Mucosa of gallbladder (tissue), 1 donor: ENCODE data around the gene GPC5. TPM values are rescaled to one million over a fixed set of nuclear protein-coding genes. Genes with fewer than 3 reads are reported as not detected.
"Not testable (repeated sequence)": the region's sequence is repeated elsewhere in the genome, so short reads cannot be mapped to it uniquely, and the experiment has no call there.

Source experiments
- DNase-seq: peaks from one replicate; pipeline ENCODE4 v3.0.0-alpha.2; 2020; ENCODE audit warnings: low spot score
- total RNA-seq: library from RNA; stranded (reverse); gene quantifications from one replicate; pipeline ENCODE4 v1.2.1, GENCODE V29; 2021
- donor health status: DM: no; HTN: no; CAD: no.

The GPC5 gene
- total RNA-seq, 1 donor from 2014 or later: 2.2 TPM

- not testable (repeated sequence) for DNase-seq
Measured at GRCh38 chr13:92539148-92539547, 1140.7 kb downstream of the GPC5 start.

- DNase-seq: no peak
Measured at GRCh38 chr13:92547266-92547665, 1148.8 kb downstream of the GPC5 start.

- DNase-seq: no peak
Measured at GRCh38 chr13:92549276-92549675, 1150.9 kb downstream of the GPC5 start.

- DNase-seq: no peak
Measured at GRCh38 chr13:92553470-92554114, 1155.2 kb downstream of the GPC5 start.

GRCh38 chr13:92560883-92561282 lies 1162.5 kb downstream of the GPC5 start:
- no peak for DNase-seq

GRCh38 chr13:92564942-92565341 lies 1166.5 kb downstream of the GPC5 start:
- no peak for DNase-seq

GRCh38 chr13:92566767-92567166 lies 1168.3 kb downstream of the GPC5 start:
- DNase-seq: no peak

GRCh38 chr13:92572190-92572589 lies 1173.8 kb downstream of the GPC5 start:
- DNase-seq: no peak

GRCh38 chr13:92573467-92574057 lies 1175.1 kb downstream of the GPC5 start:
- DNase-seq: no peak

- DNase-seq: no peak
Measured at GRCh38 chr13:92574499-92574898, 1176.1 kb downstream of the GPC5 start.

GRCh38 chr13:92575777-92576176 lies 1177.4 kb downstream of the GPC5 start:
- no peak for DNase-seq

GRCh38 chr13:92578358-92578757 lies 1179.9 kb downstream of the GPC5 start:
- DNase-seq: no peak

- DNase-seq: no peak
Measured at GRCh38 chr13:92589955-92590354, 1191.5 kb downstream of the GPC5 start.

GRCh38 chr13:92590503-92590908 lies 1192.1 kb downstream of the GPC5 start:
- no peak for DNase-seq

- no peak for DNase-seq
Measured at GRCh38 chr13:92591117-92591516, 1192.7 kb downstream of the GPC5 start.

GRCh38 chr13:92592757-92593156 lies 1194.3 kb downstream of the GPC5 start:
- no peak for DNase-seq

GRCh38 chr13:92602560-92602959 lies 1204.1 kb downstream of the GPC5 start:
- no peak for DNase-seq

- no peak for DNase-seq
Measured at GRCh38 chr13:92609376-92609775, 1211.0 kb downstream of the GPC5 start.

GRCh38 chr13:92612892-92613291 lies 1214.5 kb downstream of the GPC5 start:
- no peak for DNase-seq

GRCh38 chr13:92613921-92614320 lies 1215.5 kb downstream of the GPC5 start:
- no peak for DNase-seq

GRCh38 chr13:92621985-92622384 lies 1223.6 kb downstream of the GPC5 start:
- no peak for DNase-seq

- DNase-seq: no peak
Measured at GRCh38 chr13:92622905-92623304, 1224.5 kb downstream of the GPC5 start.

GRCh38 chr13:92626274-92626673 lies 1227.9 kb downstream of the GPC5 start:
- DNase-seq: no peak

- no peak for DNase-seq
Measured at GRCh38 chr13:92640936-92641335, 1242.5 kb downstream of the GPC5 start.
